ENCODE measurements around the gene WDR53.

GRCh38 chr3:196604548-196604947 lies 36.2 kb upstream of the WDR53 start:
- TF ChIP-seq CTCF (IDR thresholded peaks at IDR 0.05 in 2 of 3, conservative IDR thresholded peaks at IDR 0.05 in 1 of 3; ENCODE audit: borderline replicate concordance in 1 of 3, insufficient read depth in 1 of 3, low read depth in 2 of 3, low read length in 2 of 3) (no peak), POLR2A (IDR thresholded peaks at IDR 0.05; ENCODE audit: borderline replicate concordance, extremely low read depth, insufficient read depth, insufficient read length) (no peak), EZH2 (IDR thresholded peaks at IDR 0.05) (no peak), SRF (IDR thresholded peaks at IDR 0.05; ENCODE audit: low read depth) (no peak), MAX (IDR thresholded peaks at IDR 0.05) (no peak), EZH2phosphoT487 (IDR thresholded peaks at IDR 0.05; ENCODE audit: borderline replicate concordance) (no peak), POLR2AphosphoS5 (IDR thresholded peaks at IDR 0.05; ENCODE audit: low read depth, low read length) (no peak), EGR1 (IDR thresholded peaks at IDR 0.05; ENCODE audit: low read depth) (no peak), ZNF274 (IDR thresholded peaks at IDR 0.05; ENCODE audit: low read depth, low read length) (no peak), TCF7L2 (IDR thresholded peaks at IDR 0.05; ENCODE audit: borderline replicate concordance, extremely low read depth, insufficient read depth, insufficient read length) (no peak), REST (IDR thresholded peaks at IDR 0.05; ENCODE audit: low read depth) (no peak), JUND (IDR thresholded peaks at IDR 0.05) (no peak), CBX3 (IDR thresholded peaks at IDR 0.05; ENCODE audit: low read depth) (no peak)
